HG03565 (cell line): Measurements from ENCODE around the gene GAGE10.

Source experiments
- ATAC-seq: cut with Tn5 transposase; IDR thresholded peaks from one replicate; pipeline ENCODE4 v1.9.1; 2021; ENCODE audit warnings: mild to moderate bottlenecking, moderate library complexity; ENCODE audit not compliant: unreplicated experiment

Gene GAGE10

GRCh38 chrX:49303346-49303745, at the start of gene GAGE10:
GAGE10 (plus strand) TSS chrX:49303646; CDS start chrX:49304860, 1,214 bp downstream.
- ATAC-seq, result no peak

GRCh38 chrX:49254639-49255038, 48.8 kb upstream of the GAGE10 start:
- ATAC-seq, result no peak

GRCh38 chrX:49256268-49256995, 47.0 kb upstream of the GAGE10 start:
- ATAC-seq, result no peak

GRCh38 chrX:49257074-49257790, 46.2 kb upstream of the GAGE10 start:
- no peak for ATAC-seq

- no peak for ATAC-seq
These were observed 45.3 kb upstream of the GAGE10 start for GRCh38 chrX:49257846-49258748.

GRCh38 chrX:49258749-49259124, 44.7 kb upstream of the GAGE10 start:
- ATAC-seq, result no peak

GRCh38 chrX:49260221-49260985, 43.0 kb upstream of the GAGE10 start:
- ATAC-seq, result no peak

- ATAC-seq, result no peak
These were observed 40.8 kb upstream of the GAGE10 start for GRCh38 chrX:49262603-49263002.

- no peak for ATAC-seq
These were observed 39.8 kb upstream of the GAGE10 start for GRCh38 chrX:49263631-49264030.

- ATAC-seq, result no peak
These were observed 39.0 kb upstream of the GAGE10 start, which contains the start of gene FOXP3 for GRCh38 chrX:49264460-49264859. FOXP3 (minus strand) TSS chrX:49264710; CDS start chrX:49258505, 6,205 bp downstream.

GRCh38 chrX:49266523-49267445, 36.7 kb upstream of the GAGE10 start:
- no peak for ATAC-seq

- no peak for ATAC-seq
These were observed 34.8 kb upstream of the GAGE10 start for GRCh38 chrX:49268702-49269009.

GRCh38 chrX:49269010-49269766, 34.3 kb upstream of the GAGE10 start:
- peak; percentile 74 for ATAC-seq

GRCh38 chrX:49269767-49270248, 33.6 kb upstream of the GAGE10 start, which contains the start of gene PPP1R3F:
PPP1R3F (plus strand) TSS chrX:49269793; CDS start chrX:49269870, 77 bp downstream.
- ATAC-seq, result peak; percentile 8

GRCh38 chrX:49270249-49270921, 33.1 kb upstream of the GAGE10 start:
- ATAC-seq, result no peak

GRCh38 chrX:49271341-49271740, 32.1 kb upstream of the GAGE10 start:
- ATAC-seq, result no peak

GRCh38 chrX:49272421-49272820, 31.0 kb upstream of the GAGE10 start:
- ATAC-seq, result no peak

GRCh38 chrX:49273181-49273727, 30.2 kb upstream of the GAGE10 start:
- no peak for ATAC-seq
